ENCODE data around the gene HTR5A. TPM values are rescaled to one million over a fixed set of nuclear protein-coding genes. Genes with fewer than 3 reads are reported as not detected.

The HTR5A gene
- total and polyA plus RNA-seq, 8 donors = not detected

DNA sequence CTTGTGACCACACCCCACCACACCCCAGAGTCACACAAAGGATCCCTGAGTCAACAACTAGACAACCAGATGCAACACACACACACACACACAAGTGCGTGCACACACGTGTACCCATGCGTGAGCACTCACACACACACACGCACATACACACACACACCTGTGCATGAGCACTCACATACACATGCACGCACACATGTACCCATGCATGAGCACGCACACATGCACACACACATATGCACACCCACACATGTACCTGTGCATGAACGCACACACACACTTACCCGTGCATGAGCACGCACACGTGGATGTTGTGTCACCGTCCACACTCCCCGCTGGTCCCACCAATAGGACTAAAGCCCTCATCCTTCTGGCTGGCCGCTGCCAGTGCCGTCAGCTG lies 60.4 kb downstream of the HTR5A start:
- Histone ChIP-seq H3K4me3 (no peak overlapping the region), H3K27me3 (no peaks in the 10 kb centered on the region), H3K27ac (no peak overlapping the region), H3K9me3 (no peaks in the 10 kb centered on the region), H3K36me3 (no peaks in the 10 kb centered on the region), H3K4me1 (no peaks in the 10 kb centered on the region)
- no peak for TF ChIP-seq CTCF (IDR thresholded peaks at IDR 0.05)
- DNase-seq (no peak), ATAC-seq (no peak)
- intact Hi-C loops (cut with DNase I) = no loop called here

GRCh38 chr7:155131090-155131489 lies 61.0 kb downstream of the HTR5A start:
- TF ChIP-seq CTCF (IDR thresholded peaks at IDR 0.05) = no peak
- DNase-seq = no peak
- intact Hi-C loops (cut with DNase I) = no loop called here
- H3K27ac ChIP-seq = no peak overlapping the region
- H3K36me3 ChIP-seq = no peaks in the 10 kb centered on the region
- no peaks in the 10 kb centered on the region for H3K4me1 ChIP-seq
- no peaks in the 10 kb centered on the region for H3K9me3 ChIP-seq
- no peaks in the 10 kb centered on the region for H3K27me3 ChIP-seq
- no peak for ATAC-seq
- H3K4me3 ChIP-seq = no peak overlapping the region

DNA sequence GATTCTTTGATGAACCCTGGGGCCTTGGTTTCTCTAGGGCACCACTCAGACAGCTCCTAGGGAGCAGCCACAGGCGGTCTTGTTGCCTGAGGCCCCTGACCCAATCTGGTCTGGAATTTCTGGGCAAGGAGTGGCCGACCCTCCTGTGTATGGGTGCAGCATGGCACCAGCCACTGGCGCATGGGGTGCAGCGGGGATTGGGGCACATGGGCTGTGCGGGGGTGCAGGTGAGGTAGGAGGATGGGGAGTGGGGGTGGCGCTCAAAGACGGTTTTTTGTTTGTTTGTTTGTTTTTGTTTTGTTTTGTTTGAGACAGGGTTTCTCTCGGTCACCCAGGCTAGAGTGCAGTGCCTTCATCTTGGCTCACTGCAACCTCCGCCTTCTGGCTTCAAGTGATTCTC lies 62.3 kb downstream of the HTR5A start:
- Histone ChIP-seq H3K4me1 (no peaks in the 10 kb centered on the region), H3K36me3 (no peaks in the 10 kb centered on the region), H3K9me3 (no peaks in the 10 kb centered on the region), H3K4me3 (no peak overlapping the region), H3K27ac (no peak overlapping the region), H3K27me3 (no peaks in the 10 kb centered on the region)
- intact Hi-C loops (cut with DNase I) = no loop called here
- no peak for DNase-seq
- no peak for TF ChIP-seq CTCF (IDR thresholded peaks at IDR 0.05)
- no peak for ATAC-seq

DNA sequence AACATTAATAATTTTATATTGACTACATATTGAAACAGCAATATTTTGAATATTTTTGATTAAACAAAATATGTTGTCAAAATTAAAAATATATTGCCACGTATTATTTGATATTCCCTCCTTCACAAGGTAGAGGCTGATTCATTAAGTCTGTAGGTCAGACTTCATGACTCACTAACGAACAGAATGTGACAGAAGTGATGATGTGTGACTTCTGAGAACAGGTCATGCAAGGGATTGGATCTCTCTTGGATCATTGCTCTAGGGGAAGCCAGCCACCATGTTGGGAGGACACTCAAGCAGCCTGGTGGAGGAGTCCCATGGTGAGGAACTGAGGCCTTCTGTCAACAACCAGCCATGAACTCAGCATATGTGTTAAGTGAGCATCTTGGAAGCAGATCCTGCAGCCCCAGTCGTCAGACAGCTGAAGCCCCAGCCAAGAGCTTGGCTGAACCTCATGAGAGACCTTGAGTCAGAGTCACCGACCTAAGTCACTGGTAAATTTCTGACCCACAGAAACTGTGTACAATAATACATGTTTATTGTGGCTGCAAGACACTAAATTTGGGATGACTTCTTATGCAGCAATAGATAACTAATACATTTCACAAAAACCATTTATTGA lies 66.6 kb downstream of the HTR5A start:
- H3K4me1 ChIP-seq = no peaks in the 10 kb centered on the region
- ATAC-seq (no peak), DNase-seq (no peak)
- no peaks in the 10 kb centered on the region for H3K36me3 ChIP-seq
- H3K27me3 ChIP-seq = peaks cover 0 to 21% of the 10 kb centered on the region in 2 donors
- H3K27ac ChIP-seq = no peak overlapping the region
- H3K4me3 ChIP-seq = no peak overlapping the region
- intact Hi-C loops (cut with DNase I) = no loop called here
- no peaks in the 10 kb centered on the region for H3K9me3 ChIP-seq
- no peak for TF ChIP-seq CTCF (IDR thresholded peaks at IDR 0.05)

Other genes with a start within 250 kb of the HTR5A start
- 10 to 100 TPM; 10.6 to 12.0 TPM for gene PAXIP1, start 67.2 kb upstream of the HTR5A start, total RNA-seq
- 10 to 100 TPM; 19.3 to 22.3 (median 20.6) TPM for gene PAXIP1, start 67.2 kb upstream of the HTR5A start, polyA plus RNA-seq (ENCODE audit: insufficient read length in 6 of 6)
- gene INSIG1, start 227.6 kb downstream of the HTR5A start, total RNA-seq = 100 to 1,000 TPM in 1 of 2 donors, 10 to 100 TPM in 1; 64.9 to 170 TPM
- 10 to 100 TPM; 13.5 to 30.8 (median 20.3) TPM for gene INSIG1, start 227.6 kb downstream of the HTR5A start, polyA plus RNA-seq (ENCODE audit: insufficient read length in 6 of 6)